HG02623 (cell line): ENCODE measurements around the gene MIA2.
"Not testable (repeated sequence)": the region's sequence is repeated elsewhere in the genome, so short reads cannot be mapped to it uniquely, and the experiment has no call there.

Source experiments
- ATAC-seq: cut with Tn5 transposase; IDR thresholded peaks from one replicate; pipeline ENCODE4 v1.9.1; 2021; ENCODE audit warnings: moderate library complexity; ENCODE audit not compliant: unreplicated experiment

Gene MIA2

DNA sequence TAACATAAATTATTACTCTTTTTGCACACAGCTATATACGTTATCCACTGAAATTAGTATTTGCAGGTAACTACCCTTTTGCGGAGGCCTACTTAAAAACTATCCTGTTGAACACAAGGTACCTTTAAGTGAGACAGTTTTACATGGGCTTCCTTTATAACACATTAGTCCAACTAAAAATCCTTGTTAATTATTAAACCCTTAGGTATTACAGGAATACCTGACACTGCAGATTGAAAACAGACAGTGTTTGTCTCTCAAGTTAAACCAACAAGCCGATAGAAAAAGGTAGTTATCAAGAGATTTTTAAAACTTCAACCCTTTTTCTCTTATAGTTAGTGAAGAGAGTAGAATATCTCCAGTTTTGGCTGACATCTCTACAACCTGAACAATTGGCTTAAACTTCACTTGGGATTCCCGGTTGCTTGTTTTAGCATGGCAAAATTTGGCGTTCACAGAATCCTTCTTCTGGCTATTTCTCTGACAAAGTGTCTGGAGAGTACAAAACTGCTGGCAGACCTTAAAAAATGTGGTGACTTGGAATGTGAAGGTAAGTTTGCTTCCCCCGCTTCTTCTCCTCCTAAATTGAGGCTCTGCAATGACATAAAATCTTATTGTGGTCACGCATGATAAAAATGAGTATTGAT, at the start of gene MIA2:
Gene MIA2, plus strand, starts transcription at position 236 of the 647 bp plus-strand sequence. Its CDS starts 200 bp downstream, at position 436.
- ATAC-seq: no peak

GRCh38 chr14:39184628-39185255, 49.0 kb upstream of the MIA2 start:
- ATAC-seq: no peak

DNA sequence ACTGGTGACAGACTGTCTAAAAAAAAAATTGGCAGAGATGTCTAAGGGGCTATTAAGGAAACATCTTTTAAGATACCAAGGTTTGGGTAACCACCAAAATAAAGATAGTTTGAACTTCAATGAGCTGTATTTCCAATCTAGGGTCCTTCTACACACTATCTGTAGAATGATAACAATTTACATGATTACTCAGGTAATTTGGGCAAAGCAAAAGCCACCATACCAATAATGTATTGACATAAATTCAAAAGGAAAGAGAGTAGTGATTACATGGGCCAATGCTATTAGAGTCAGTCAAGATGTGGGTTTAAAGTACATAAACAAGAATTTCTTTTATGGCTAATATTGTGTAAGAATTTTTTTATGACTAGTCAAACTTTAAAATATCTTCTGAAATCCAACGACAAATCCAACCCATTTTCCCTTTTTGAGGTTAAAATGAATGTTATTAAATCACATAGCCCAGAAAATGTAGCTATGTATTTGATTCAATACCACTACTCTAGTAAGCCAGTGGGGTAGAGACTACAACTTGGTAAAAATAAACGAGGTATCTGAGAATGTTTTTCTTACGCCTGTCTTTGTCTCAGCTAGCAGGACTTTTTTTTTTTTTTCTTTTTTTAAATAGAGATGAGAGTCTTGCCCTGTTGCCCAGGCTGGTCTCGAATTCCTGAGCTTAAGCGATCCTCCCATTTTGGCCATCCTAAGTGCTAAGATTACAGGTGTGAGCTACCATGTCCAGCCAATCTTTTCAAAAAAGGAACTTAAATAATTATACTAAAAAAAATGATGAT, 48.3 kb upstream of the MIA2 start:
- no peak for ATAC-seq

DNA sequence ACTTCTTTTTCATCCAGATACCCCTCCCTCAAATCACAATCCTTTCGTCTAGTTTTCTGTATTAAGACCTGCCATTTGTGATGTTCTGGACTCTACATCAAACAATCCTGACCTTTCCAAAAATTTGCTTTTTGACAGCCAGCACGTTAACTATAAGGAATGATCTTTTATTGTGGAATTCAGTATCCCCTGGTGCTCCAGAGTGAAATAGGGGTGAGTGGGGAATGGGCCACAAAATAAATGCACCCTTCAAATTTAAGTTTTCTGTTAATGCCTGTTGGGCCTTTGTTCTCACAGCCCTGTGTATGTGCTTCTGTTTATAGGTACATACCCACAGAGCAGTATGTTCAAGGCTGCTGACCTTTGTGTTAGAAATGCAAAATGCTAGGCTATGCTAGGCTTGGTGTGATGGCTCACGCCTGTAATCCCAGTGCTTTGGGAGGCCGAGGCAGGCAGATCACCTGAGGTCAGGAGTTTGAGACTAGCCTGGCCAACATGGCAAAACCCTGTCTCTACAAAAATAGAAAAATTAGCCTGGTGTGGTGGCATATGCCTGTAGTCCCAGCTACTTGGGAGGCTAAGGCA, 46.7 kb upstream of the MIA2 start:
- no peak for ATAC-seq

DNA sequence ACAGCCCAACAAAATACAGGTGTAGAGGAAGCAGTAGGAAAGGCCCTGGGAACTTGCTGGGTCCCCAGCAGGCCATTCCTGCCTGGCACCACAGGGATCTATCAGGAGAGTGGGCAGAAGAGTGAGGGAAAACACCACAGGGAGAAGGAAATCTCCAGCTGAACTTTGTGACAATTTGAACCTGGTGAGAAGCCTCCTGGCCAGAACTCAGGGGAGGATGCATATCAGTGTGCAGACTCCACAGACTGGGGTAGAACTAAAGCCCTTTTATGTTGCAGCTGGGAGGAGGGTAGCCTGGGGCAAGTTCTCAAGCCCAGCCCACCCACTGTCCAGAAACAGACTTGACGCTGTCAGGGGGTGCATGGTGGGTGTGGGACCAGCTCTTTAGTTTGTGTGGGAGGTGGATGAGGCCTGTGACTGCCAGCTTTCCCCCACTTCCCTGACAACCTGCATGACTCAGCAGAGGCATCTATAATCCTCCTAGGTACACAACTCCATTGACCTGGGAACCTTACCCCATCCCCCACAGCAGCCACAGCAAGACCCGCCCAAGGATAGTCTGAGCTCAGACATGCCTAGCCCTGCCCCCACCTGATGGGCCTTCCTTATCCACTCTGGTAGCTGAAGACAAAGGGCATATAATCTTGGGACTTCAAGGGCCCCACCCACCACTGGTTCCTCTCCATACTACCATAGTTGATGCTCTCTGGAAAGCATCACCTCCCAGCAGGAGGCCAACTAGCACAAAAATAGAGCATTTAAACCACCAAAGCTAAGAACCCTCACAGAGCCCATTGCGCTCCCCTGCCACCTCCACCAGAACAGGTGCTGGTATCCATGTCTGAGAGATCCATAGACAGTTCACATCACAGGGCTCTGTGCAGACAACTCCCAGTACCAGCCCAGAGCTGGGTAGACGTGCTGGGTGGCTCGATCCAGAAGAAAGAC, 29.8 kb upstream of the MIA2 start:
- no peak for ATAC-seq

DNA sequence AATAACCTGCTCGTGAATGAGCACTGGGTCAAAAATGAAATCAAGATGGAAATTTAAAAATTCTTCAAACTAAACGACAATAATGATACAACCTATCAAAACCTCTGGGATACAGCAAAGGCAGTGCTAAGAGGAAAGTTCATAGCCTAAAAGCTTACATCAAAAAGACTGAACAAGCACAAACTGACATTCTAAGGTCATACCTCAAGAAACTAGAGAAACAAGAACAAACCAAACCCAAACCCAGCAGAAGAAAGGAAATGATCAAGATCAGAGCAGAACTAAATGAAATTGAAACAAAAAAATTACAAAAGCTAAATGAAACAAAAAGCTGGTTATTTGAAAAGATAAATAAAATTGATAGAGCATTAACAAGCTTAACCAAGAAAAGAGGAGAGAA, 26.3 kb upstream of the MIA2 start:
- not testable (repeated sequence) for ATAC-seq

DNA sequence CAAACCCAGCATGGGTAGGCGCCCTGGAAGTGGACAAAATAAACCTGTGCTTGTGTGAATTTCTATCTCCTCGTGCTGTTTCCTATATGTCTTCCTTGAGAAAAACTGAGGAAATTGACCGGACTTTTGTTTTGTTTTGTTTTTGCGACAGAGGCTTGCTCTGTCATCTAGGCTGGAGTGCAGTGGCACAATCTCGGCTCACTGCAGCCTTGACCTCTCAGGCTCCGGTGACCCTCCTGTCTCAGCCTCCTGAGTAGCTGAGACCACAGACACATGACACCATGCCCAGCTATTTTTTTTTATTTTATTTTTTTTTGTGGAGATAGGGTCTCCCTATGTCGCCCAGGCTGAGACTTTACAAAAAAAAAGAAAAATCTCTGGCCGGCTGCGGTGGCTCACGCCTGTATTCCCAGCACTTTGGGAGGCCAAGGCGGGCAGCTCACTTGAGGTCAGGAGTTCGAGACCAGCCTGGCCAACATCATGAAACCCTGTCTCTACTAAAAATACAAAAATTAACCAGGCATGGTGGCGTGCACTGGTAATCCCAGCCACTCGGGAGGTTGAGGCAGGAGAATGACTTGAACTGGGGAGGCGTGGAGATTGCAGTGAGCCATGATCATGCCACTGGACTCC, 22.5 kb upstream of the MIA2 start:
- no peak for ATAC-seq

DNA sequence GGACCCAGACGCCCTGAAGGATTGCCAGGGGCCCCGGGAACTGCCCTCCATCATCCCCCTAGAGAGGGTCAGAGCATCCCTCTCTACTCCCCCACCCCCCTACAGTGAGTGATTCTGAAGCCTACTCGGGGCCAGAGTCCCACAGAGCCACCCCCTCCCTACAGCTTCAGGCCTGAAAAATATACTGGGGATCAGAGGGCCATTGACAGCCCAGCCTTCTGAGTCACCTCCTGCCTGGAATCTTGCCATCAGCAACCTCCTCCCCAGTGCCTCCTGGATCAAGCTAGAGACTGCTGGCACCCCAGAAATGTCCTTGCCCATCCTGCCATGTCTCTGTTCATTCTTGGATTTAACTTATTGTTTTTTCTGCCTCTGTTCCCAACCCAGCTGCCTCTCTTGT, 21.7 kb upstream of the MIA2 start:
- ATAC-seq: no peak

- no peak for ATAC-seq
Measured at GRCh38 chr14:39212693-39213092, 21.0 kb upstream of the MIA2 start.

DNA sequence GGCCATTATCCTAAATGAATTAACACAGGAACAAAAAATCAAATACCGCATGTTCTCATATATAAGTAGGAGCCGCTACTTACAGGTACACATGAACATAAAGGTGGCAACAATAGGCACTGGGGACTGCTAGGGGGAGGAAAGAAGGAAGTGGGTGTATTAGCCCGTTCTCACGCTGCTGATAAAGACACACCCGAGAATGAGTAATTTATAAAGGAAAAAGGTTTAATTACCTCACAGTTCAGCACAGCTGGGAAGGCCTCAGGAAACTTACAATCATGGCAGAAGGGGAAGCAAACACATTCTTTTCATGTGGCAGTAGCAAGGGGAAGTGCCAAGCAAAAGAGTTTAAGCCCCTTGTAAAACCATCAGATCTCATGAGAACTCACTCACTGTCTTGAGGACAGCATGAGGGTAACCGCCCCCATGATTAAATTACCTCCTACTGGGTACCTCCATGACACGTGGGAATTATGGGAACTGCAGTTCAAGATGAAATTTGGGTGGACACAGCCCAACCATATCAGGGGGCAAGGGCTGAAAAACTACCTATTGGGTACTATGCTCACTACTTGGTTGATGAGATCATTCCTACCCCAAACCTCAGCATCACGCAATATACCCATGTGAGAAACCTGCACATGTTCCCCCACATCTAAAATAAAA, 16.4 kb upstream of the MIA2 start:
- no peak for ATAC-seq

GRCh38 chr14:39218171-39218769, 15.4 kb upstream of the MIA2 start:
- ATAC-seq: no peak

DNA sequence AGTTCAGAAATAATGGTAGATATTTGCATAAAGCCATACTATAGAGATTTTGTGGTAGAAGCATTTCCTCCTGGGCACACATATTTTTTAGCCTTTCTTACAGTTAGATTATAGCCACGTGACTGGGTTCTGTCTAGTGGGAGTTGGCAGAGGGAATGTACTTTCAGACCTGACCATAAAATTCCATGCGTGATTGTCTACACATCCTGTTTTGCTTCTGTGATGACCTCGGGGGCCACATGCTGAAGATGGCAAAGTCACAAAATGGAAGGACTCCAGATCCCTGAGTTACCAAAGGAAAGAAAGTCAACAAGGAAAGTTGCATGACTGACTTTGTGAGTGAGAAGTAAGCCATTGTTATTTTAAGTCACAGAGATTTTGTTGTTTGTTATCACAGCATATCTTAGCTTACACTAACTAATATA, 14.6 kb upstream of the MIA2 start:
- no peak for ATAC-seq

DNA sequence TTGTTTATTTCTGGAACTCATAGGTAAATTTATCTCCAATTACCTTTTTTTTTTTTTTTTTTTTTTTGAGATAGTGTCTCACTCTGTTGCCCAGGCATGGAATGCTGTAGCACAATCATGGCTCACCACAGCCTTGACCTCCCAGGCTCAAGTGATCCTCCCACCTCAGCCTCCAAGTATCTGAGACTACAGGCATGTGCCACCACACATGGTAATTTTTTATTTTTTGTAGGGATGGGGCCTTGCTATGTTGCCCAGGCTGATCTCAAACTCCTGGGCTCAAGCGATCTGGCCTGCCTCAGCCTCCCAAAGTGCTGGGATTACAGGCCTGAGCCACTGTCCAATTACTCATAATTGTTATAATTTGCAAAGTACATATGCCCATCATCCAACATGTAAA, 13.2 kb upstream of the MIA2 start:
- ATAC-seq: not testable (repeated sequence)

DNA sequence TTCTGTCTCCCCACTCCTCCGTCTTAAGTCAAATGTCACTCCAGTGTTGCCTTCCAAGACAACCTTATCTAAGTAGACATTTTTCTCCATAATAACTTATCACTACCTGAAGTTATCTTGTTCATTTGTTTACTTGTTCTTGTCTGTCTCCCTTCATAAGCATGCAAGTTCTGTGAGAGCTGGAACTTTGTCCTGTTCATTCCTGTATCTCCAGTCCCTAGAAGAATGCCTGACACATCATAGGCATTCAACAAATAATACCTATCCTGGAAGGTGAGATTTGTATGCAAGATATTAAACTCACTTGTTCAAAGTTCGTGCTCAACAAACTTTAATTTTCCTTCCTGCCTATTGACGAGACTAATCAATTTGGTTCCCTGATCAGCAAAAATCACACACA, 5.7 kb upstream of the MIA2 start:
- no peak for ATAC-seq

DNA sequence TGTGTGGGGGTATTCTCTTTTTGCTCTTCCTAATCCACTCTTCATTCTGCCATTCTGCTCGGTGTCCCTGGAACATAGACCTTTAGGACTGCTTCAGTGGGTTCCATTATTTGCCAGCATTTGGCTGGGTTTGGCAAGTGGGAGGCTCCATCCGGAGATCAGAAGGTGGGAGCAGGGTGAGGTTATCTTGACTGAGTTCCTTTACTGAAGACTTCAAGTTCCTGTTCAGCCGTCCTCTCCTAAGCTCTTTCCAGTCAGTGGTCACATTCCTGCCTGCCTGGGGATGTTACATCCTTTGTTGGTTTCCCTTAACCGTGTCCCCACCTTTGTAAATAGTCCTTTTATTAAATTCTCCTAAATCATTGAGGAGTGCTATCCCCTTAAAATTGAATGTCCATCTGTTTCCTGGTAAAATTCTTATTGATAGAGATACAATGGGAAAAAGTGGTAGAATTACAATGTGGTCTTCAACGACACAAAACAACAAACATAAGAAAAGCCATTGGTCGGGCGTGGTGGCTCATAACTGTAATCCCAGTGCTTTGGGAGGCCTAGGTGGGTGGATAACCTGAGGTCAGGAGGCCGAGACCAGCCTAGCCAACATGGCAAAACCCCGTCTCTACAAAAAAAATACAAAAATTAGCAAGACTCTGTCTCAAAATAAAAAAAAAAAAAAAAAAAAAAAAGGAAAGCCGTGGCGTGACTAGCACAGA, 5.0 kb upstream of the MIA2 start:
- ATAC-seq: no peak

GRCh38 chr14:39229222-39229543, 4.5 kb upstream of the MIA2 start:
- no peak for ATAC-seq

DNA sequence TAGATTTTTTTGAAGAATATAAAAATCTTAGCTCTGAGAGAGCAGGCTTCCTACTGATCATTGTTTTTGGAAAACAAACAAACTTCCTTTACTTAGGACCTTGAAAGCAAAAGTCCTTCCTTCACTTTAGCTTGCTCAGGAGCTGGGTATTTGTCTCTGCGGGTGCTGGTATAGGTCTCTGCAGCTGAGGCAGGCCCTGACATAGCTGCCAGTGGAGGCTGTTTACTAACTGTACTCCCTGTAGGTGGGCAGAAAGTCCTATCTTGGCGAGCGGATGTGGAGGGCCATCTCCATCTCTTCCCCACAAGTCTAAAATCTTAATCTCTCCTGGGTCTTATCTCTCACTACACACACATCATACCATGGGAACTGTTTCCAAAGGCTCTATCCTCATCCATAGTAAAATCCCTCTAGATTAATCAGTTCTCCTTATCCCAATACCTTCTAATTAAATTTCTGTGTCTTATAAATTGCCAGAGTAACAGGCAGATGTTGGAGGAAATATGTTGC, 4.1 kb upstream of the MIA2 start:
- no peak for ATAC-seq

- ATAC-seq: no peak
Measured at GRCh38 chr14:39230416-39231035, 3.2 kb upstream of the MIA2 start.
